Naive B cell (primary cell): ENCODE data around the gene HMGN1. TPM values are rescaled to one million over a fixed set of nuclear protein-coding genes. Genes with fewer than 3 reads are reported as not detected.

Experiments
- ATAC-seq, 2 donors: fragments of 150-1000 bp; cut with Tn5 transposase; 2 replicates each; pipeline ENCODE4 v1.10.0; 2021; ENCODE audit warnings: low read depth in 2 of 2, mild to moderate bottlenecking in 2 of 2, moderate library complexity in 2 of 2
- DNase-seq: peaks from one replicate; pipeline ENCODE4 v3.0.0; 2022
- H3K27ac Mint-ChIP-seq, 6 donors: one replicate each; pipeline ENCODE4 v1.8.0; 2020 to 2022; ENCODE audit warnings: mild to moderate bottlenecking in 6 of 6, mixed read lengths in 6 of 6, moderate library complexity in 5 of 6, inconsistent platforms in 2 of 6
- H3K27me3 Mint-ChIP-seq, 3 donors: one replicate each; pipeline ENCODE4 v1.8.0; 2021 to 2022; ENCODE audit warnings: mixed read lengths in 3 of 3, mild to moderate bottlenecking in 1 of 3
- H3K36me3 Mint-ChIP-seq, 2 donors: one replicate each; pipeline ENCODE4 v1.8.0; 2020 to 2022; ENCODE audit warnings: mixed read lengths in 2 of 2, inconsistent platforms in 1 of 2, mild to moderate bottlenecking in 1 of 2
- H3K4me1 Mint-ChIP-seq, 3 donors: one replicate each; pipeline ENCODE4 v1.8.0; 2020 to 2022; ENCODE audit warnings: mixed read lengths in 3 of 3, inconsistent platforms in 1 of 3, mild to moderate bottlenecking in 1 of 3, moderate library complexity in 1 of 3
- H3K4me3 Mint-ChIP-seq, 8 donors: one replicate each; pipeline ENCODE4 v1.8.0; 2020 to 2022; ENCODE audit warnings: mild to moderate bottlenecking in 8 of 8, mixed read lengths in 8 of 8, moderate library complexity in 8 of 8, inconsistent platforms in 2 of 8
- H3K9me3 Mint-ChIP-seq, 7 donors: one replicate each; pipeline ENCODE4 v1.8.0; 2020 to 2022; ENCODE audit warnings: mixed read lengths in 7 of 7, mild to moderate bottlenecking in 5 of 7, inconsistent platforms in 2 of 7, moderate library complexity in 1 of 7
- polyA plus RNA-seq, 6 donors: library from polyadenylated mRNA; unstranded; fragments of 300-500 nt; fragmentation: Illumina TruSeq; gene quantifications; one replicate each; pipeline ENCODE4 v1.2.3, GENCODE V29; 2021; ENCODE audit warnings: low read depth in 6 of 6

The HMGN1 gene
- polyA plus RNA-seq, 6 donors from 2014 or later, result 259 to 458 (median 306) TPM

DNA sequence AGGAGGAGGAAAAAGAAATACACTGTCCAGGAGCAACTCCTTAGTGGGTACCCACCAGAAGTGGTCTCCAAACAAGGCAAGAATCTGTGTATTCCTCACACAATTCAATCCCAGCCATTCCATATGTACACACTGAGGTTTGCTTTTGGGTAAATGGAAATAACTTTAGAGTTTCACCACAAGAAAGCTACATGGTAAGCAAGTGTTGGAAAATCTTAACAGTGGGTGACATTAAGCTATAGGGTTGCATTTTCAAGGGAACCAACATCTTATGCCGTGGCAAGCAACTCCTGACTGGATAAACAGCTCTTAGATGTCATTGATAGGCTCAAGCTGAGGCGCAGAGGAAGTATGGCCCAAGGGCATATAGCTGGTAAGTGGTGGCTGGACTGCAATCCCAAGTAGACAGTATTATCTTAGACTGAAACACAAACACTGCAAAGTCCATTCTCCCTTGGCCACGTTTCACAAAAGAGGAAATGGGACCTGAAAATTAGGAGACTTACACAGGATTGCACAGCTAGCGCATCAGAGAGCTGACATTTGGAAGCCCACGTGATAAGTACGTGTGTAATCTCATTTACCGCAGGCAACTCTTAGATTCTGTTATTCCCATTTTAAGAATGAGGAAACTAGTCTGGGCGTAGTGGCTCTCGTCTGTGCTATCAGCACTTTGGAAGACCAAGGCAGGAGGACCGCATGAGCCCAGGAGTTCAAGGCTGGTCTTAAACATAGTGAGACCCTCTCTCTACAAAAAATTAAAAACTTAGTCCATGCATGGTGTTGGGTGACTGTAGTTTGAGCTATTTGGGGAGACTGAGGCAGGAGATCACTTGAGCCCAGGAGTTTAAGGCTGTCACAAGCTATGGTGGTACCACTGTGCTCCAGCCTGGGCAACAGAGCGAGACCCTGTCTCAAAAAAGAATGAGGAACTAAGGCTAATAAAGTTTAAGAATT, 31.5 kb downstream of the HMGN1 start:
- Mint-ChIP-seq H3K27me3 (peaks cover 0 to 4% (median 0%) of the 10 kb centered on the region in 3 donors), H3K27ac (peak overlapping the region in 1 of 6 donors; percentile 7), H3K9me3 (peaks cover 0 to 3% (median 0%) of the 10 kb centered on the region in 7 donors), H3K4me1 (peaks cover 26 to 64% (median 32%) of the 10 kb centered on the region in 3 donors), H3K36me3 (no peaks in the 10 kb centered on the region), H3K4me3 (peak overlapping the region in 6 of 8 donors; percentile 0 to 62 (median 28))
- DNase-seq (no peak), ATAC-seq (no peak)

DNA sequence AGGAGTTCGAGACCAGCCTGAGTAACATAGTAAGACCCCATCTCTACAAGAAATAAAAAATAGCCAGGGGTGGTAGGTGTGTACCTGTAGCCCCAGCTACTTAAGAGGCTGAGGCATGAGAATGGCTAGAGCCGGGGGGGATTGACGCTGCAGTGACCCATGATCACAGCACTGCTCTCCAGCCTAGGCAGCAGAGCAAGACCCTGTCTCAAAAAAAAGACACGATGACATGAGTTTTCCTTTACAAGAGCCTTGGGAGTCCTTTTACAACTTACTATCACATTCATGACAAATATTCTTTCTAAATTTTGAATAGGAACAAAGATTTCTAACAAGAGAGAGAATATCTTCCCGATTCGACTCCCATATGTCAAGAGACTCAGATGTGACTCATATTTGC, 32.2 kb downstream of the HMGN1 start:
- Mint-ChIP-seq H3K4me3 (peak overlapping the region in 1 of 8 donors; percentile 62), H3K27ac (peak overlapping the region in 1 of 6 donors; percentile 60), H3K36me3 (peaks cover 0 to 5% of the 10 kb centered on the region in 2 donors), H3K9me3 (peaks cover 0 to 3% (median 0%) of the 10 kb centered on the region in 7 donors), H3K27me3 (peaks cover 0 to 4% (median 0%) of the 10 kb centered on the region in 3 donors), H3K4me1 (peaks cover 32 to 69% (median 38%) of the 10 kb centered on the region in 3 donors)
- ATAC-seq (no peak), DNase-seq (no peak)

DNA sequence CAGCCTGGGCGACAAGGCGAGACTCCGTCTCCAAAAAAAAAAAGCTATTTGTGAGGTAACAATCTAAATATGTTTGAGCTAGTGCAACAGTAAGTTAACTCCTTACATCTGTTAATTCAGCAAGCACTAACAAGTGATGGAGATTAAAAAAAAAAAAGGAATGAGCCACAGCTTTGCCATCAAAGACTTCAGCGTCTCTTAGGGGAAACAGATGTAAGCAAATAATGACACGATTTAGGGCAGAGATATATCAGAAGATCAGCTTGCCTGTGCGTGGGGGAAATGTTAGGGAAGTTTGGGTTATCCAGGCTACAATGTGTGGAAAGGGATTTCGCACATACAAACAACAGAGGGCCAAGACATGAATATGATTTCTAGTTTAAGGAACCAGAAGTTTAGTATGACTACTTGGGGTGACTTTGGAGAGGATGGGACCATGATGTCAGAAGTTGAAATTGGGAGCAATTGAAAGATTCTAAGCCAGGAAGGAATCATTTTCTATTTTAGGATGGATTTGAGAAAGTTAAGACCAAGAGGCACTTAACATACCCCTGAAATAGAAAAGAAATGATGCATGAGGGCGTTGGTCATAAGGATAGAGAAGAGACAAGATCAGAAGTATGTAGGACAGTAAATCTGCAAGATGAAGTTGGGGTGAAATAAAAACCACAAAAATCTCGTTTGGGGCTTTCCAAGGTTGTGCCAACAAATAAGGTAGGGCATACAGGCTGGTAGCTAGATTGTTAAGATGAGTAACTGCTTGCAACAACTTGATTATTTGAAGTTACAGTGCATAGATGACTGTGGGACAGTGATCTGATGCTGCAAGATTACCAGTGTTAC, 33.1 kb downstream of the HMGN1 start:
- Mint-ChIP-seq H3K27ac (peak overlapping the region in 2 of 6 donors; percentile 23 to 44), H3K4me1 (peaks cover 37 to 71% (median 40%) of the 10 kb centered on the region in 3 donors), H3K27me3 (peaks cover 0 to 4% (median 0%) of the 10 kb centered on the region in 3 donors), H3K9me3 (peaks cover 0 to 3% (median 0%) of the 10 kb centered on the region in 7 donors), H3K36me3 (peaks cover 0 to 5% of the 10 kb centered on the region in 2 donors), H3K4me3 (peak overlapping the region in 4 of 8 donors; percentile 5 to 62 (median 36))
- DNase-seq (peak; percentile 15), ATAC-seq (no peak)

DNA sequence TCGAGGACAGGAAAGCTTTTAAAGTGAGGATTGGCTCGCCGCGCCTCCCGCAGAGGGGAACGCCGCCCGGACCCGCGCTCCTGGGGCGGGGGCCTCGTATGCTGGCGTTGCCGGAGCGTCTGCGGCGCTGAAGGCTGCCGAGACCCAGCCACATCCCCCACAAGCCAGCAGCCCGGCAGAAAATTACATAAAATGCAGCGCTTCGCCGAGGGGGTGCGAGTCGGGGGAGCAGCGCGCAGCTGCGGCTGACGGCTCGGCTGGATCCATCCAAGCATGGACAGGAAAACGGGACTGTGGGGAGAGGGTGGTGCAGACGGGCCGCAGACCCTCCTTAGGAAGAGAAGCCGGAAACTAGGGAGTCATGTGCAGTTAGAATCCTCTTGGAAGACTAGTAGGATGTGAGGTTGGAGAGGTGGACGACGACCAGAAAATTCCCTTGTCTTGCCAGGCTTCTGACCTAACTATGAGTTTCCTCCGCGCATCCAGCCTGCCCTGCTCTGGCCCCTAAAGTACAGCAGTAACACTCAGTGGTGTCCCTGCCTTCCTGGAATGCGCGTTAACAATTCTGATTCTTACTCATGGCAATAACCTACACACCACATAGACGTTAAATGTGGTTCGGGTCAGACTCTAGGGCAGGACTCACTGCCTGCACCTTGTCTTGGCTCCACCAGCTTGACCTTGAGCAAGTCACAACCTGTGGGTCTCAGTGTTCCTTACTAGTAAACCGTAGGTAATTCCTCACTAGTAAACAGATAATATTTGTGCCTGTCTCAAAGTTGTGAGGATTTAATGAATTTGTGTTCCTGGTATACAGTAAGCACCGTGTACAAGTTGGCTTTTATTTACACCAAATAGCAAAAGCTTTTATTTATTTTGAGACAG, 34.5 kb downstream of the HMGN1 start:
- peak; percentile 18 for DNase-seq
- peaks cover 0 to 5% of the 10 kb centered on the region in 2 donors for H3K36me3 Mint-ChIP-seq
- H3K27ac Mint-ChIP-seq, result peak overlapping the region in 5 of 6 donors; percentile 83 to 96 (median 92)
- peak overlapping the region; percentile 89 to 98 (median 92) for H3K4me3 Mint-ChIP-seq
- peaks cover 0 to 3% (median 0%) of the 10 kb centered on the region in 7 donors for H3K9me3 Mint-ChIP-seq
- ATAC-seq, result peak; percentile 11 to 15
- H3K27me3 Mint-ChIP-seq, result peaks cover 0 to 4% (median 0%) of the 10 kb centered on the region in 3 donors
- H3K4me1 Mint-ChIP-seq, result peaks cover 41 to 69% (median 43%) of the 10 kb centered on the region in 3 donors

DNA sequence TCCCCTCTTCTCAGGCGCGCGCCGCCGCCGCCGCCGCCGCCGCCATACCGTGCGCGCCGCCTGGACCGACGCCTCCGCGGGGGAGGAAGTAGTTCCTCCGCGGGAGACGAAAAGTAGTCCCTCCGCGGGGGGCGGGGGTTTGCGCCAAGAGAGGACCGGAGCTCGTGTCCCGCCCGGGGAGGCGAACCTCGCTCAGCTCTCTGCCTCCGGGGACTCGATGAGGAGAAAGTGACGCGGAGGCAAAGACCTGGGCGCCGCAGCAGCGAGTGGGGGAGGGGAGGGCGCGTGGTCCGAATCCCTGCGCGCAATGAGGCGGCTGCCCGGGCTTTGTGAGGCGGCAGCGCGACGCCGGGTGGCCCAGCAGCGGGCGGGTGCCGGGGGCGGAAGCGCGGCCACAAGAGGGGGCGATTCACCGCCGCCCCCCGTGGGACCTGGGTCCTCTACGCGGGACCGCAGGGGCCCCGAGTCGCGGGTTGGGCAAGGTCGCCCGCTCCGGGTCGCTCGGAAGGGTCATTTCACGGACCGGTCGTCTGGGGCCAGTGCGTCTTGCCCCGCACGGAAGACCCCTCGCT, 35.2 kb downstream of the HMGN1 start, which contains the start of gene BRWD1:
Gene BRWD1 (minus strand): TSS at position 62 of the 572 bp plus-strand sequence. CDS start 141 bp downstream, outside the sequence.
- H3K27me3 Mint-ChIP-seq, result peaks cover 0 to 4% (median 0%) of the 10 kb centered on the region in 3 donors
- peak; percentile 83 for DNase-seq
- peaks cover 38 to 62% (median 49%) of the 10 kb centered on the region in 3 donors for H3K4me1 Mint-ChIP-seq
- H3K27ac Mint-ChIP-seq, result peak within 1 kb of the TSS; percentile 90 to 98 (median 96)
- peak; percentile 54 to 57 for ATAC-seq
- peaks cover 2 to 5% of the 10 kb centered on the region in 2 donors for H3K36me3 Mint-ChIP-seq
- H3K9me3 Mint-ChIP-seq, result peaks cover 0 to 3% (median 0%) of the 10 kb centered on the region in 7 donors
- peak within 1 kb of the TSS; percentile 89 to 98 (median 93) for H3K4me3 Mint-ChIP-seq

DNA sequence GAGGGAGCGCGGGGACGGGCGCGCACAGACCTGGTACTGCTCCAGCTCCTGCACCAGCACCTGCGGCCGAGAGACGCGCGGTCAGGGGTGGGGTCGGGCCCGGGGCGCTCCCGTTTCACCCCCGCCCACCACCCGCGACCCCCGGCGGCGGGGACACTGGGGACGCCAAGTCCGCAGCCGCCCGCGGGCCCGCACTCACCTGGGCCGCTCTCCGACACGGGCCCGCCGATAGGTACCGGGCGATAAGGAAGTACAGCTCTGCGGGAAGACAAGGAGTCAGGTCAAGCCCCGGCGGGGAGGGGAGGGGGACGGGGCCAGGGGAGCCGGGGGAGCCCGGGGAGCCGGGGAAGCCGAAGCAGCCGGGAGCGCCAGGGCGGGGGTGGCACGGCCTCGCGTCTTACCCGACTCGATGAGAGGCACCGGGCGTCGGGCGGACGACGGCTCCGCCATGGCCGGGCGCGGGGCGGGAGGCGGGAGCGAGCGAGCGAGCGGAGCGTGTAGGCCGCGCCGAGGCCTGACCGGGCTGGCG, 35.8 kb downstream of the HMGN1 start:
- peak overlapping the region in 3 of 6 donors; percentile 72 to 98 (median 90) for H3K27ac Mint-ChIP-seq
- H3K9me3 Mint-ChIP-seq, result peaks cover 0 to 3% (median 0%) of the 10 kb centered on the region in 7 donors
- peaks cover 4 to 5% of the 10 kb centered on the region in 2 donors for H3K36me3 Mint-ChIP-seq
- DNase-seq, result no peak
- ATAC-seq, result peak in 1 of 2 donors; percentile 9
- H3K27me3 Mint-ChIP-seq, result peaks cover 0 to 4% (median 0%) of the 10 kb centered on the region in 3 donors
- H3K4me1 Mint-ChIP-seq, result peaks cover 38 to 57% (median 44%) of the 10 kb centered on the region in 3 donors
- H3K4me3 Mint-ChIP-seq, result peak overlapping the region; percentile 89 to 98 (median 93)

DNA sequence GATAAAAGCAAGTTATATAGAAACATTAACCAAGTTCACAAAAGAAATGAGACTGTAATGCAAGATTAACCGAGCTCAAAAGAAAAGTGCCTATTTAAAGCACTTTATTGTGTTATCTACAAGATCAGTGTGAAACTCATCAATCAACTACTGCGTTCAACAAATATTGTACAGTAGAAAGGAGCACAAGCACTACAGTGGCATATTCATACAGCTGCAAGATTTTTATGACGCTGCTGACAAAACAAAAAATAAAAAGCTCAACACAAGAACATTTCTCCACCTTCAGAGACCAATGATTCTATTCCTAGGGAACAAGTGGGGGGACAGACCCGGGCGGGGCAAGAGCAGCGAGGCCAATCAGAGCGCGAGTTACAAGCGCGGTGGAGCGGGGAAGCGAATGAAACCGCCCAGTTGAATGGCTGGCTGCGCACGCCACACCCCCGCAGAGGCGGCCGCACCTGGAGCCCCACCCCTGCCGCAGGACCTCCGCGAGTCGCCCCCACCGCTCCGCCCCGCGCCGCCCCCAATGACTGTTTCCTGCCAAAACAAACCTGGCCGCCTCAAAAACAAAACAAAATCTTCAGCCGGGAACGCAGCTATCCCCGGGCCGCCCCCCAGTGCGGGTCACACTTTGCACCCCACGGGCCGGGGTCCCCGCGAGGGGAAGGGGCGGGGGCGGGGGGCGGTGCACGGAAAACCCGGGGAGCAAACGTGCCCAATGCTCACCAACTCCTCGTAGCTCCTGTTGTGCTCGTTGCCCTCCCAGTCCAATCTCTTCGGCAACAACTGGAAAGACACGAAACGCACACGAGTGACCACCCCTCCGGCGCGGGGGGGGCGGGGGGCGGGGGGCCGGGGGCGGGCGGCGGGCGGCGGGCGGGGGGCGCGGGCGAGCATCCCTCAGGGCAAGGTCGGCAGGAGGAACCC, 36.5 kb downstream of the HMGN1 start:
- H3K4me3 Mint-ChIP-seq, result peak overlapping the region; percentile 89 to 98 (median 91)
- H3K27ac Mint-ChIP-seq, result peak overlapping the region; percentile 87 to 96 (median 92)
- ATAC-seq, result peak; percentile 81 to 82
- peaks cover 4 to 5% of the 10 kb centered on the region in 2 donors for H3K36me3 Mint-ChIP-seq
- H3K27me3 Mint-ChIP-seq, result peaks cover 0 to 4% (median 0%) of the 10 kb centered on the region in 3 donors
- peaks cover 0 to 3% (median 0%) of the 10 kb centered on the region in 7 donors for H3K9me3 Mint-ChIP-seq
- H3K4me1 Mint-ChIP-seq, result peaks cover 37 to 54% (median 38%) of the 10 kb centered on the region in 3 donors
- peak; percentile 93 for DNase-seq

DNA sequence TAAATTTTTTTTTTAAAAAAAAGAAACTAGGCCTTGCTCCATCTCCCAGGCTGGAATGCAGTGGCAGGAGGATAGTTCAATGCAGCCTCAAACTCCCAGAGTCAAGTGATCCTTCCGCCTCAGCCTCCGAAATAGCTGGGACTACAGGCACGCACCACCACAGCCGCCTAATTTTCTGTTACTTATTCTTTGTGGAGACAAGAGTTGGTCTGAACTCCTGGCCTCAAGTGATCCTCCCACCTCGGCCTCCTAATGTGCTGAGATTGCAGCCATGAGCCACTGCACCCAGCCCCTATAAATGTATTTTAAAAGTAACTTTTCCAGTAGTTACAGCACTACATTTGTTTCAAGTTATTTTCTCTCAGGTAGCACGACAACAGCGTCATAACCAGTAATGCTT, 37.7 kb downstream of the HMGN1 start:
- Mint-ChIP-seq H3K9me3 (peaks cover 0 to 3% (median 0%) of the 10 kb centered on the region in 7 donors), H3K27me3 (peaks cover 0 to 4% (median 0%) of the 10 kb centered on the region in 3 donors), H3K27ac (peak overlapping the region in 1 of 6 donors; percentile 90), H3K36me3 (peaks cover 4 to 5% of the 10 kb centered on the region in 2 donors), H3K4me3 (peak overlapping the region in 1 of 8 donors; percentile 90), H3K4me1 (peaks cover 36 to 42% (median 37%) of the 10 kb centered on the region in 3 donors)
- no peak for DNase-seq
- no peak for ATAC-seq

DNA sequence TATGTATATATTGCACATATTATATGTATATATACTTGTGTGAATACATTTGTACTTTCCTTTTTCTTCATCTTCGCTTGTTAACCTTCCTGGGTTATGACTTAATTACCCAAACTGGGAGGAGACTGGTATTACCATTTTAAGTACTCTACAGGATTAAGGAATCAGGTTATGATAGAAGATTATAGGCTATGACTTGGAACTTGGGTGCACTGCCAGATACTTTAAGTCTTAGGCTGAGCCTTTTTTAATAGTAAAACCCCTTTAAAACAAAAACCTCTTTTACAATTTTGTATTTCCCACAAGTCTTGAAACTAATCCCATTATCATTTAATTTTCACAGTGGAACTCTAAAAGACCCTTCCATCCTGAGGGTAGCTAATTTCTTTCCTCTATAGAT, 41.4 kb downstream of the HMGN1 start:
- H3K27ac Mint-ChIP-seq, result peak overlapping the region in 2 of 6 donors; percentile 33 to 44
- no peak for ATAC-seq
- no peaks in the 10 kb centered on the region for H3K27me3 Mint-ChIP-seq
- peaks cover 25 to 31% (median 28%) of the 10 kb centered on the region in 3 donors for H3K4me1 Mint-ChIP-seq
- H3K4me3 Mint-ChIP-seq, result no peak overlapping the region
- peaks cover 4 to 5% of the 10 kb centered on the region in 2 donors for H3K36me3 Mint-ChIP-seq
- DNase-seq, result no peak
- H3K9me3 Mint-ChIP-seq, result no peaks in the 10 kb centered on the region

DNA sequence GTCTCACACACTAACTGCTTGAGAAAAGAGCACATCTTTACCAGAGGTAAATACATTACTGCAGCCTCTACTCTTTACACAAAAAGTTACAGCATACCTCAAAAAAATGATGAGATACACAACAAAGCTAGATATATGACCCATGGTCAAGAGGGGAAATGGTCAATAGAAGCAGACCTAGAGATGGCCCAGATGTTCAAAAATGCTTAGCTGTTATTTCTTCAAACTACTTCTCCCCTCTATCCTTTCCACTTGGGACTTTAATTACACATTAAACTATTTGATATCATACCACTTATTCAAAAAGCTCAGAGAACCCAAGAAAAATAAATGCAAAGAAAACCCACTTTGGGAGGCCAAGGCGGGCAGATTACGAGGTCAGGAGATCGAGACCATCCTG, 48.3 kb downstream of the HMGN1 start:
- Mint-ChIP-seq H3K27ac (no peak overlapping the region), H3K9me3 (peaks cover 0 to 11% (median 6%) of the 10 kb centered on the region in 7 donors), H3K4me1 (peaks cover 14 to 26% (median 14%) of the 10 kb centered on the region in 3 donors), H3K36me3 (peaks cover 10 to 15% of the 10 kb centered on the region in 2 donors), H3K4me3 (peak overlapping the region in 1 of 8 donors; percentile 35), H3K27me3 (no peaks in the 10 kb centered on the region)
- DNase-seq (no peak), ATAC-seq (no peak)
